ENCODE data around the gene TMEM170B.

The TMEM170B gene

DNA sequence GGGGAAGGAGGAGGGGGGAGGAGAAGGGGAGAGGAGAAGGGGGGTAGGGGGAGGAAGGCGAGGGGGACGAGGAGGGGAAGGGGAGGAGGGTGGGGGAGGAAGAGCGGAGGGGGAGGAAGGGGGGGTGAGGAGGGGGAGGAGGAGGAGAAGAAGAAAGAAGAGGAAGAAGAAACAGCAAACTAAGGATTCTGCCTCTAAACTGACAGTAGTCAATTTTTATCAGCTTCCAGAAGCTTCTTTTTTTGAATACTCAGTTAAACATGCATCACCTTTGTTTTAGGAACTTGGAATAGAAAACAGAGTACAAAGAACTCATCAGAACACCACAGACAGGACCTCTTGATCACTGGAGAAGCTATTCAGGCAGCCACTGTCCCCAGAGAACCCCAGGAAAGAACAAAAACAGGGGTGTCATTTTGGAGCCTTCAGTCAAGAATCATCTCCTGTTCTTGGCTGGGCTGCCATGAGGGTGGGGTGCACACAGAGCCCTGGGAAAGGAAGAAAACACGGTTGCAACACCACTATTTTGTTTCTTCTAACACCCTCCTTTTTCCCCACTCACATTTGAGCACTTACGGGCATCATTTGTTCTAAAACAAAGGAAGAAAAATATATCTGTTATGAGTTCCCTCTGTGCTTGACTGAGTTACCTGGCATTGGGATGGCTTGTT, 67.4 kb downstream of the TMEM170B start:
- H3K4me3 ChIP-seq (ENCODE audit: low read depth, low read length), result no peak overlapping the region
- H3K79me2 ChIP-seq (ENCODE audit: control insufficient read depth, insufficient read depth, low read length, unreplicated experiment), result no peaks in the 10 kb centered on the region
- no peak overlapping the region for H3K27ac ChIP-seq (ENCODE audit: low read depth, low read length)
- peaks cover 15% of the 10 kb centered on the region for H3K4me1 ChIP-seq (ENCODE audit: control insufficient read depth, insufficient read depth, low read length, unreplicated experiment)
- no peaks in the 10 kb centered on the region for H3K36me3 ChIP-seq (ENCODE audit: insufficient read depth, low read length)
- no peak overlapping the region for H2AFZ ChIP-seq (ENCODE audit: low read length, unreplicated experiment)
- no peaks in the 10 kb centered on the region for H3K27me3 ChIP-seq (ENCODE audit: insufficient read depth, low read length)

DNA sequence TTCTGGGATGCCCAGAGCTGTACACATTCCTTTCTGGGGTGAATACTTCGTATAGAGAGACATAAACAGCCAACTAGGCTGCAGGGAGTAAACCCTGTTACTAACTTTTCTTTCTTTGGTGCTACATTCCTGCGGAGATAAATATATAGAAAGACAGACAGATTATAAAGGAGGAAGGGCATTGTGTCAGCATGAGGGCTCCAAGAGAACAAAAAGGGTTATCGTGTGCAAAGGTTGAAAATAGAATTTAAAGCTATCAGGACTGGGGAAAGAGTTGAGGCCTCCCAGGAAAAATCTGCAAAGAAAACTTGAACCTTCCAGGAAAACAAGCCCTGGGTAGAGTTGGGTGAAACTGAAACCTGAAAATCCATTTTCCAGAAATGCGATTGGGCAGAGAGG, 68.0 kb downstream of the TMEM170B start:
- Histone ChIP-seq H3K79me2 (ENCODE audit: control insufficient read depth, insufficient read depth, low read length, unreplicated experiment) (no peaks in the 10 kb centered on the region), H3K4me3 (ENCODE audit: low read depth, low read length) (no peak overlapping the region), H3K4me1 (ENCODE audit: control insufficient read depth, insufficient read depth, low read length, unreplicated experiment) (peaks cover 19% of the 10 kb centered on the region), H3K27me3 (ENCODE audit: insufficient read depth, low read length) (no peaks in the 10 kb centered on the region), H3K27ac (ENCODE audit: low read depth, low read length) (no peak overlapping the region), H2AFZ (ENCODE audit: low read length, unreplicated experiment) (no peak overlapping the region), H3K36me3 (ENCODE audit: insufficient read depth, low read length) (no peaks in the 10 kb centered on the region)

GRCh38 chr6:11606332-11606731, 68.8 kb downstream of the TMEM170B start:
- Histone ChIP-seq H2AFZ (ENCODE audit: low read length, unreplicated experiment) (no peak overlapping the region), H3K79me2 (ENCODE audit: control insufficient read depth, insufficient read depth, low read length, unreplicated experiment) (no peaks in the 10 kb centered on the region), H3K4me1 (ENCODE audit: control insufficient read depth, insufficient read depth, low read length, unreplicated experiment) (peaks cover 19% of the 10 kb centered on the region)

GRCh38 chr6:11607383-11607782, 69.8 kb downstream of the TMEM170B start:
- no peaks in the 10 kb centered on the region for H3K79me2 ChIP-seq (ENCODE audit: control insufficient read depth, insufficient read depth, low read length, unreplicated experiment)
- no peak overlapping the region for H2AFZ ChIP-seq (ENCODE audit: low read length, unreplicated experiment)
- peaks cover 19% of the 10 kb centered on the region for H3K4me1 ChIP-seq (ENCODE audit: control insufficient read depth, insufficient read depth, low read length, unreplicated experiment)
- no peak overlapping the region for H3K4me3 ChIP-seq (ENCODE audit: low read depth, low read length)
- no peak overlapping the region for H3K27ac ChIP-seq (ENCODE audit: low read depth, low read length)
- H3K27me3 ChIP-seq (ENCODE audit: insufficient read depth, low read length), result no peaks in the 10 kb centered on the region
- no peaks in the 10 kb centered on the region for H3K36me3 ChIP-seq (ENCODE audit: insufficient read depth, low read length)

More at GRCh38 chr6:11606332-11606731, 68.8 kb downstream of the TMEM170B start:
- Histone ChIP-seq H3K27me3 (ENCODE audit: insufficient read depth, low read length) (no peaks in the 10 kb centered on the region), H3K36me3 (ENCODE audit: insufficient read depth, low read length) (no peaks in the 10 kb centered on the region), H3K27ac (ENCODE audit: low read depth, low read length) (no peak overlapping the region), H3K4me3 (ENCODE audit: low read depth, low read length) (no peak overlapping the region)

DNA sequence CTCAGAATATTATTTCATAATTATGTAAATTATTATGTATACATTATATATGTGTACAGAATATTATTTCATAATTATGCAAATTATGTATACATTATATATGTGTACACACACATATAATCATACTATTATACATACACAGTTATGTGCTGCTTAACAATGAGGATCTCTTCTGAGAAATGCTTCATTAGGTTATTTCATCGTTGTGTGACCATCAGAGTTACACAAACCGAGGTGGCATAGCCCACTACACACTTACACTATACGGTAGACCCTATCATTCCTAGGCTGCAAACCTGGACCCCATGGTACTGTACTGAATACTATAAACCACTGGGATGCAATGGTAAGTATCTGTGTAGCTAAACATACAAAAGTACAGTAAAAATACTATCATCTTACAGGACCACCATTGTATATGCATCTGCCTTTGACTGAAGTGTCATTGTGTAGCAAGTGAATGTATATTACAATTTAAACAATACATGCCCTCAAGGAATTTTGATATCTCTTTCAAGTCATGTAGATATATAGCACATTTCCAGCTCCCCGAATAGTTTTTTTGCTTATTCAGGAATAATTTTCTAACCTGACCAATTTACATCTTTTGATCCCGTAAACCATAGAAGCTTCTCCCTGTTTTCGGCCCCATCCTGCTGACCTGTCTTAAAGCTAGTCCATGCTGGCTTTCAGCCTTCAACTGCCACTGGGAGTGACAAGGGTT, 71.2 kb downstream of the TMEM170B start:
- Histone ChIP-seq H3K27ac (ENCODE audit: low read depth, low read length) (peak overlapping the region; percentile 97), H2AFZ (ENCODE audit: low read length, unreplicated experiment) (peak overlapping the region; percentile 55), H3K4me3 (ENCODE audit: low read depth, low read length) (peak overlapping the region; percentile 1; the same call in 1 of the 2 replicates), H3K36me3 (ENCODE audit: insufficient read depth, low read length) (no peaks in the 10 kb centered on the region), H3K27me3 (ENCODE audit: insufficient read depth, low read length) (no peaks in the 10 kb centered on the region), H3K4me1 (ENCODE audit: control insufficient read depth, insufficient read depth, low read length, unreplicated experiment) (peaks cover 29% of the 10 kb centered on the region), H3K79me2 (ENCODE audit: control insufficient read depth, insufficient read depth, low read length, unreplicated experiment) (no peaks in the 10 kb centered on the region)

DNA sequence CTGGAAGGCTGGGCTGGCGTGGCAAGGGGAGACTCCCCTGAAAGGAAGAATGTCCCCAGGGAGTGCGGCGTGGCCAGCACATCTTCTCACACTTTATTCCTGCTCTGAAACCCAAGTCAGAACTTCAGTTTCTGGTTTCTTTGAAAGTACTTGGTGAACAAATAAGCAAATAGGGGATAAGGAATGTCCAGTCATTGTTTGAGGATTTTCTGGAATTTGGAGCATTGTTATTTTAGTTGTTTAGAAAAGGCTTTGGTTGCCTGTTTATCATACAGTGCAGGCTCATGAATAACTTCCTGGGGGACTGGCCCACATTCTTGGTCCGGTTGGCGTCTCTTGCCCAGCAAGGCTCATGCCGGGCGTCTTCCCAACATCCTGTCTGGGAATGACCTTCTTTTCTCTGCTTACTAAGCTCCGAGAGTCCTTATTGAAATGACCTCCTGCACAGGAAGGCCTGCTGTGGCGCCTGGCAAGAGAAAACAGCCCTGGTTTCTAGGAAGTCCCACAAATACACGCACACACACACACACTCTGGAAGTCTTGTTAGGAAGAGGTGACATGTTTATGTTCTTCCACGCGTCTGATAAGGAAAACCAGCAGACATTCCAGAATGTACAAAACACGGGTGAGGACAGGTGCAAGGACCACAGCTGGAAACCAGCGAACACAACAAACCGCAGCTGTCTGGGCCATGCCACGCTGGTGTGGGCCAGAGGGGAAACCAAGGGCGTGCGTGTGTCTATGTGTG, 71.9 kb downstream of the TMEM170B start:
- Histone ChIP-seq H3K4me1 (ENCODE audit: control insufficient read depth, insufficient read depth, low read length, unreplicated experiment) (peaks cover 36% of the 10 kb centered on the region), H3K27me3 (ENCODE audit: insufficient read depth, low read length) (no peaks in the 10 kb centered on the region), H3K79me2 (ENCODE audit: control insufficient read depth, insufficient read depth, low read length, unreplicated experiment) (no peaks in the 10 kb centered on the region), H2AFZ (ENCODE audit: low read length, unreplicated experiment) (peak overlapping the region; percentile 55), H3K27ac (ENCODE audit: low read depth, low read length) (peak overlapping the region; percentile 97), H3K4me3 (ENCODE audit: low read depth, low read length) (peak overlapping the region; percentile 1; the same call in 1 of the 2 replicates), H3K36me3 (ENCODE audit: insufficient read depth, low read length) (no peaks in the 10 kb centered on the region)

- peaks cover 57% of the 10 kb centered on the region for H3K4me1 ChIP-seq (ENCODE audit: control insufficient read depth, insufficient read depth, low read length, unreplicated experiment)
- no peaks in the 10 kb centered on the region for H3K79me2 ChIP-seq (ENCODE audit: control insufficient read depth, insufficient read depth, low read length, unreplicated experiment)
- H3K4me3 ChIP-seq (ENCODE audit: low read depth, low read length), result peak overlapping the region; percentile 13; the same call in 1 of the 2 replicates
- peak overlapping the region; percentile 96 for H3K27ac ChIP-seq (ENCODE audit: low read depth, low read length)
- H3K36me3 ChIP-seq (ENCODE audit: insufficient read depth, low read length), result no peaks in the 10 kb centered on the region
- H3K27me3 ChIP-seq (ENCODE audit: insufficient read depth, low read length), result no peaks in the 10 kb centered on the region
- H2AFZ ChIP-seq (ENCODE audit: low read length, unreplicated experiment), result peak overlapping the region; percentile 73
These were observed 75.8 kb downstream of the TMEM170B start for GRCh38 chr6:11613336-11613735.

DNA sequence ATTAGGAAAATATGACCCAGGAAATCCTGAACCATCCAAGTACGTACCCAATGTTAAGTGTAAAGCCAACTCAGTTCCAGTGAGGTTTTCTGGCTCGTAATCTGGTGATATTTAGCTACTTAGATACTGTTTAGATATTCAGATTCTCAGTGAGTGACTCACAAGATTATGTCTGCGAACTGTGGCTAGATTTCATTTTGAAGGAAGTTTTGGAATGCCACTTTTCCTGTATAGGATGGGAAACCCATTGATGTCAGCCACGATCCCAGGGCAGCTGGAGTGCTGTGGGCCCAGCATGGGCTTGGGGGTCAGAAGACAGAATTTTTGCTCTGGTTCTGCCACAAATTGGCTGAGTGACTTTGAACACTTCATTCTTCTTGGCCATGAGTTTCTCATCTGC, 76.3 kb downstream of the TMEM170B start:
- Histone ChIP-seq H2AFZ (ENCODE audit: low read length, unreplicated experiment) (peak overlapping the region; percentile 73), H3K4me1 (ENCODE audit: control insufficient read depth, insufficient read depth, low read length, unreplicated experiment) (peaks cover 53% of the 10 kb centered on the region), H3K27ac (ENCODE audit: low read depth, low read length) (peak overlapping the region; percentile 96), H3K79me2 (ENCODE audit: control insufficient read depth, insufficient read depth, low read length, unreplicated experiment) (no peaks in the 10 kb centered on the region), H3K36me3 (ENCODE audit: insufficient read depth, low read length) (no peaks in the 10 kb centered on the region), H3K27me3 (ENCODE audit: insufficient read depth, low read length) (no peaks in the 10 kb centered on the region), H3K4me3 (ENCODE audit: low read depth, low read length) (peak overlapping the region; percentile 13; the same call in 1 of the 2 replicates)

- peaks cover 45% of the 10 kb centered on the region for H3K4me1 ChIP-seq (ENCODE audit: control insufficient read depth, insufficient read depth, low read length, unreplicated experiment)
- H3K27ac ChIP-seq (ENCODE audit: low read depth, low read length), result peak overlapping the region; percentile 96
- H2AFZ ChIP-seq (ENCODE audit: low read length, unreplicated experiment), result no peak overlapping the region
These were observed 77.1 kb downstream of the TMEM170B start for GRCh38 chr6:11614534-11615213.

GRCh38 chr6:11615214-11615602, 77.7 kb downstream of the TMEM170B start:
- Histone ChIP-seq H3K79me2 (ENCODE audit: control insufficient read depth, insufficient read depth, low read length, unreplicated experiment) (no peaks in the 10 kb centered on the region), H3K27me3 (ENCODE audit: insufficient read depth, low read length) (no peaks in the 10 kb centered on the region), H3K4me3 (ENCODE audit: low read depth, low read length) (no peak overlapping the region), H3K27ac (ENCODE audit: low read depth, low read length) (peak overlapping the region; percentile 96), H3K36me3 (ENCODE audit: insufficient read depth, low read length) (no peaks in the 10 kb centered on the region), H3K4me1 (ENCODE audit: control insufficient read depth, insufficient read depth, low read length, unreplicated experiment) (peaks cover 39% of the 10 kb centered on the region), H2AFZ (ENCODE audit: low read length, unreplicated experiment) (no peak overlapping the region)

More at GRCh38 chr6:11614534-11615213, 77.1 kb downstream of the TMEM170B start:
- H3K79me2 ChIP-seq (ENCODE audit: control insufficient read depth, insufficient read depth, low read length, unreplicated experiment), result no peaks in the 10 kb centered on the region
- no peaks in the 10 kb centered on the region for H3K27me3 ChIP-seq (ENCODE audit: insufficient read depth, low read length)
- no peak overlapping the region for H3K4me3 ChIP-seq (ENCODE audit: low read depth, low read length)
- H3K36me3 ChIP-seq (ENCODE audit: insufficient read depth, low read length), result no peaks in the 10 kb centered on the region
